Fibroblast of skin of left biceps (primary cell): ENCODE data around the gene NCAN.
A peak's percentile ranks its signal among the peaks of the same experiment; 100 is the strongest.
"Not testable (repeated sequence)": the region's sequence is repeated elsewhere in the genome, so short reads cannot be mapped to it uniquely, and the experiment has no call there.

ENCODE experiments used
- DNase-seq, 2 experiments: peaks; one replicate each; pipeline ENCODE4 v3.0.0-alpha.2; 2013; ENCODE audit warnings: low read depth in 2 of 2

Gene NCAN

DNA sequence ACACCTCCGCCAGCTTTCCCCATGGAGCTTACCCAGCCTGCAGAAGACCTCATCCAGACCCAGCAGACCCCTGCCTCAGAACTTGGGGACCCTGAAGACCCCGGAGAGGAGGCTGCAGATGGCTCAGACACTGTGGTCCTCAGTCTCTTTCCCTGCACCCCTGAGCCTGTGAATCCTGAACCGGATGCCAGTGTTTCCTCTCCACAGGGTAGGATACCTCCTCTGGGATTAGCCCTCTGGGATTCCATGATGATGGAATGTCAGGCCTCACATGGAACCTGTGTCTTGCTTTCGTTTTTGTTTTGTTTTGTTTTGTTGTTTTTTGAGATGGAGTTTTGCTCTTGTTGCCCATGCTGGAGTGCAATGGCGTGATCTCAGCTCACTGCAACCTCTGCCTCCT is 17.8 kb upstream of the NCAN start:
- no peak for DNase-seq

DNA sequence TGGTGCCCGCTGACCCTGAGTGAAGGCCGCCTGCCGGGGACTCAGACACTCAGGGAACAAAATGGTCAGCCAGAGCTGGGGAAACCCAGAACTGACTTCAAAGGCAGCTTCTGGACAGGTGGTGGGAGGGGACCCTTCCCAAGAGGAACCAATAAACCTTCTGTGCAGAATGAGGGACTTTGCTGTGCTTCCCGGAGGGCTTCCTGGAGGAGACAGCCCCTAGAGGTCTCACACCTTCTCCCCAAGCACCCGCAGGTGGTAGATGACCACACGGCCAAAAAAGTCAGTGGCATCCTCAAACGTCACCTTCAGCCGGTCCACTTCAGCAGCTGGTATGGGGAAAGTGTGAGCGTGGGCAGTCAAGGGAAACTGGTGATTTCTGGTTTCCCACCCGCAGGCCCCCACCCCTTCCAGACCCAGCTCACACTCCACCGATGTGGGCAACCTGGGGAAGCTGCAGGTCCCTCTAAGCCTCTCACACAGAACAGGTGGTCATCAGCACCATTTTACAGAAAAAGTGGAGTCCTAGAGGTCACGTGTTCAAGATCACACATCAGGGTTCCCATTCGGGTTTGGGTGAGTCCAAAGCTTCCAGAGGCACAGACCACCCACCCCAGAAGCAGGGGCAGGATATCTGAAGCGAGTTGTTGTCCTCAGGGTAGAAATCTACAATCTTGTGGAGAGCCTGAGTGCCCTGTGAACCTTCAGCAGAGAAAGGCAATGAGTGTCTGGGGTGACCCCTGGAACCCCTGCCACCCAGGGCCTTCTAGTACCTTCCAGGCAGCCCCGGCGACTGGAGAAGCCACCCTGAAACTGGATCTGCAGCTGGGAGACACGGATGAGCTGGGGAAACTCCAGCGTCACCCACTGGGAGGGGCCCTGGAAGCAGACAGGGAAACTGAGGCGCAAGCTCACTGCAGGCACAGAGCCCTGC is 9.8 kb upstream of the NCAN start:
- no peak for DNase-seq

DNA sequence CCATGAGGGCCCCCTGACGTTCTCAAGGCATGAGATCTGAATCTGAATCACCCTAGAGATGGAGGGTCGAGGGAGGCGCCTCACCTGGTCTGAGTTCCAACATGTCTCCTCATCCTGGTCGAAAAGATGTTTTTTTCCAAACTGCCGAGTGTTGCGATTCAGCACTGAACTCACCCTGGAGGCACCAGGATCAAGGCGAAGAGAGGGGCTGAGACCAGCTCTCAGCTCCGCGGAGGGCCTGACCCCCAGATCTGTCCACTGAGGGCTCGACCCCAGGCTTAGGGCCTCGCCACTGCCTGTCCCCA is 9.1 kb upstream of the NCAN start:
- no peak for DNase-seq

DNA sequence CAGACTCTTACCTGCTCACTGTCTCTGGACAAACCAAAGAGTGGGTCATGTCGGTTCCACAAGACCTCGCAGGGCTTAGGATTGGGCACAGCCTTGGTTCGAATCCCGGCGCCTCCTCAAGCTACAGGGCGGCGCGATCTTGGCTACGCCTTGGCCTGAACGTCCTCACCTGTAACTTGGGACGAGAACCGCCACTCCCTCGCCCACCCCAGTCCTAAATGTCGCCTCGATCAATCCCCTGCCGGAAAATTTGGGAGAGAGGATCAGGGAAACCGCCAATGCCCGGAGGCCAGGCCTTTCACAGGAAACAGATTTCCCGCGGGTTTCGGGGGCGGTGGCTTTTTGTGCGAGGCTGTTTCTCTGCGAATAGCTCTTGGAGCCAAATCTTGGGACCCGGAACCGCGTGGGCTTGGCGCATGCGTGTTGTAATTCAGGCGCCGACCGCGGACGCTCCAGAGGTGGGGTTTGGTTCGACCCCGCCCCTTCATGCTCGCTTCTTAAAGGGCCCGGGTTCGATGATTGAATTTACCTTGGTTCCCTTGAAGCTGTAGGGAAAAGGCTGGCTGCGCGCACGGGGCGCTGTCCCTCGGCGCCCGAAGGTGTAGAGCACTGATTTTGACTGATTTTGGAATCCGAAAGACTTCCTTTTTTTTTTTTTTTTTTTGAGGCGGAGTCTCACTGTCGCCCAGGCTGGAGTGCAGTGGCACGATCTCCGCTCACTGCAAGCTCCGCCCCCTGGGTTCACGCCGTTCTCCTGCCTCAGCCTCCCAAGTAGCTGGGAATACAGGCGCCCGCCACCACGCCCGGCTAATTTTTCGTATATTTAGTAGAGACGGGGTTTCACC is 8.5 kb upstream of the NCAN start, which contains the start of gene NR2C2AP:
TSS of gene NR2C2AP (minus strand) at position 403 of the 845 bp plus-strand sequence. CDS start at position 49, 354 bp downstream.
- DNase-seq, result peak; percentile 61 to 67

DNA sequence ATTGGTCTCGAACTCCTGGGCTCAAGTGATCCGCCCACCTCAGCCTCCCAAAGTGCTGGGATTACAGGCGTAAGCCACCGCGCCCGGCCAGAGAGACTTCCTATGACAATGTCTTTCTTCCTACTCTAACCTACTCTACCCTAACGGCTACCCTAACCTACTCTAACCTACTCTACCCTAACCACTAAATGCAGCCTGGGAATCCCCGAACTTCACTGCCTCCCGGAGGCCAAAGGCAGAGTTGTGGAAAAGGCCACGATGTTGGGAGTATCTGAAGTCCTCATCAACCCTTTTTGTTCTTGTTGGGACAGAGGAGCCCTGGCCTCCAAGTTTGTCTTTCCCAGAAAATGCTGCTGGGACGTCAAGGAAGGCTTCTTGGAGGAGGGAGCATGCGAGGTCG is 7.6 kb upstream of the NCAN start:
- DNase-seq, result no peak

DNA sequence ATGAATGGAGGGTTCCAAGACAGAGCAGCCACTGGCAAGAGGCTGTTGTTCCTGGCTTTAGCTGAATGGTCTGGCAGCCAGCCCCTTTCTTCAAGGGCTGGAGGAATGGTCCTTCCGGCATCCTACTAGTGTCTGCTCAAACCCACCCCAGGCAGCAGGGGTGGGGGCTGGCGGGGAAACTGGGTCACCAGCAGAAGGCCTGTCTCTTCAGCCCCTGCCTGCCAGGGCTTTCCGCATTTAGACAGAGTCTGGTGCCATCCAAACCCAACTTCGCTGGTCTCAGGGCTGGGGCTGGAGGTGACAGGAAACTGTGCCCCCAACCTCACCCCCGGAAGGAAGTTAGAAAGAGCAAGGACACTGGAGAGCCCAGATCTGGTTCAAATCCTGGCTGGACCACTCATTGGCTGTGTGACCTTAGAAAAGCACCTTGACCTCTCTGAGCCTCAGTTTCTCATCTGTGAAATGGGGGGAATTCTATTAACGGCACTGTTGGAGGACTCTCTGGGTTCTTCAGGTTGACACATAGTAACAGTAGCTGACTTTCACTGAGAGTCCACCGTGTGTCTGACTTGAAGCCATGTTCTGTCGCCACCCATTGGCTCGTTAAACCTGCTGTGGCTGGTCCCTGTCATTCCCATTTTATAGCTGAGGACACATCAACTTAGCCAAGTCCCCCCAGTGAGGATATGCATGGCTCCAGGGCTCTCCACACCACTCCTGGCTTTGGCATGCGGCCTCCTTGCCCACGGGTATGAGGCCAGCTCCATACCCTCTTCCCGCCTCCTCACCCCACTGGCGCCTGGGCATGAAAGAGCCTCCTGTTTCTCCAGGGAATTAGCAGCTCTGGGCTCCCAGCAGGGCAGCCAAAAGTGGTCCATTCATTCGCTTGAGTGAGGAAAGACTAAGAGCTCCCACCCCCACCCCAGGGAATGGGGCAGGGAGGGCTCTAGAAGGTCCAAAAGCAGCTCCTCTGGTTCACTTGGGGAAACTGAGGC is 6.0 kb upstream of the NCAN start:
- no peak for DNase-seq

DNA sequence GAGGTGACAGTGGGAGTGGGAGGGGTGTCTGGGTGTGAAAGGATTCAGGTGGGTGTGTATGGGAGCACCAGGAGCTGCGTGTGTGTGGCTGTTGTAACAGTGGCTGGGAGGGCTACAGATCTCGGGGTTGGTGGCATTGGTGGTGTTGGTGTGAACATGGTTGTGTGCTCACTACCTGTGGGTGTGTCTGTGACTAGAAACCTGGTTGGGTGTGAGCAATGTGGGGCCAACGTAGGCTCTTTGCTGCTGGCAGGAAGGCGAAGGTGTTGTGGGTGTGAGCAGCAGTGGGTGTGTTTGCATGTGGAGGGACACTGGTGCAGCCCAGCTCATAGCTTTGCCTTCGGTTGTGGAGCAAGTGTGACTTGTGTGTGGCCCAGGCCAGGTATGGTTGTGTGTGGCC is 4.8 kb upstream of the NCAN start:
- DNase-seq, result no peak

DNA sequence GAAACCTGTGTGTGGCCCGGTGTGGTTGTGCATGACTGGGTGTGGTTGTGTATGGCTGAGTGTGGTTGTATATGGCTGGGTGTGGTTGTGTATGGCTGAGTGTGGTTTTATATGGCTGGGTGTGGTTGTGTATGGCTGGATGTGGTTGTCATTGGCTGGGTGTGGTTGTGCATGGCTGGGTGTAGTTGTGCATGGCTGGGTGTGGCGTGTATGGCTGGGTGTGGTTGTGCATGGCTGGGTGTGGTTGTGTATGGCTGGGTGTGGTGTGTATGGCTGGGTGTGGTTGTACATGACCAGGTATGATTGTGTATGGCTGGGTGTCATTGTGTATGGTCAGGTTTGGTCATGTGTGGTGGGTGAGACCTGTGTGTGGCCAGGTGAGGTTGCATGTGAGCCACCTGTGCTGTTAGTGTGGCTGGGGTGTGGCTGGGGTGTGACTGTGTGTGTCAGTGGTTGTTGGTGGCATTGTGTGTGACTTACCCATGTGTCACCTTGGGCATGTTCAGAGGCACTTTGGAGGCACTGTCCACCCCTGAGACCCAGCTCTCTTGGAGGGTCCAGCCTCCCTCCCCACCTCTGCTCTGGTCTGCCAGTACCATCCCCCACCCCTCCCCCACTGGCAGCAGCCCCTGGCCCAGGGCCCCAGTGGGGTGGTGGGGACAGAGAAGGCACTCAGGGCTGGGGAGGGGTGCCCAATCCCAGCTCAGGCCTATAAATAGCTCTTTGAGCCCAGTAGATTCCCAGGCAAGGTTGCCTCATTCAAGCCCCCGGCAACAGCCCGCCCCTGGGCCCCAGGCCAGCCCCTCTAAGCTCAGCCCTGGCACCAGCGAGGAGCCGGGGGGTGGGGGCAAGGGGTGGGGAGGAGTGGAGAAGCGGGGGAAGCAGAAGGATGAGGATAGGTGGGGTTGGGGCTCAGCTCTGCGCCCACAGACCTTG is 3.9 kb upstream of the NCAN start:
- DNase-seq, result no peak

DNA sequence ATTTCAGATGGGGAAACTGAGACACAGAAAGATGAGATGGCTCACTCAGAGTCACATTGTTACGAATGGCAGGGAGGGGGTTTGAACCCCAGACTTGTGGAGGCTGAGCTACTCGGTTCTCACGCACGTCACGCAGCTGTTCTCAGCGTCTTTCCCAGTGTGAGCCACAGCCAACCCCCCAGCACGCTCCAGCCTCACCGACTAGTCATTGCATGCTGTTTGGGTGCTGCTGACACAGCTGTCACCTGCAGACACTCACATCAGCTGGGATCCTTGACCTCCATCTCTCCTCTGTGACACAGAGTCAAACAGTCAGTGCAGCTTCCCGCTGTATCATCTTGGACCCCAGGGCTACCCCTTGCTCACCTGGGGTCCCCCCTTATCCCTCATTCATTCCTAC is 2.4 kb upstream of the NCAN start:
- DNase-seq, result no peak

DNA sequence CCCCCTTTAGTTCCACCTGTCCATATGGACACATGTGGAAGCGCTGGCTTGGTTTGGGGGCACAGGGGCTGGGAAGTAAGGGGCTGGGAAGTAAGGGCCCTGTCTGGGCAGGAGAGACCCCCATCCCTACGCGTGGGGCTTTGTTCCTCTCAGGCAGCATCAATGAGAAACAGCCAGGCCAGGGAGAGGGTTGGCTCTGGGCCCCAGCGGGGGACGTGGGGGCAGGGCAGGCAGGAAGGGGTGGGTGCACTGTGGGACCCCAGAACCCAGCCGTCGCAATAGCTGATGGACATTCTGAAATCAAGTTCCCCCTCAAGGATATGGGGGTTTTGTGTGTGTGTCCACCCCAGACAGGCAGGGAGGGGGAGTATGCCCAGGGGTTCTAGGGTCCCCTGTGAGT is 1.2 kb downstream of the NCAN start:
- no peak for DNase-seq

DNA sequence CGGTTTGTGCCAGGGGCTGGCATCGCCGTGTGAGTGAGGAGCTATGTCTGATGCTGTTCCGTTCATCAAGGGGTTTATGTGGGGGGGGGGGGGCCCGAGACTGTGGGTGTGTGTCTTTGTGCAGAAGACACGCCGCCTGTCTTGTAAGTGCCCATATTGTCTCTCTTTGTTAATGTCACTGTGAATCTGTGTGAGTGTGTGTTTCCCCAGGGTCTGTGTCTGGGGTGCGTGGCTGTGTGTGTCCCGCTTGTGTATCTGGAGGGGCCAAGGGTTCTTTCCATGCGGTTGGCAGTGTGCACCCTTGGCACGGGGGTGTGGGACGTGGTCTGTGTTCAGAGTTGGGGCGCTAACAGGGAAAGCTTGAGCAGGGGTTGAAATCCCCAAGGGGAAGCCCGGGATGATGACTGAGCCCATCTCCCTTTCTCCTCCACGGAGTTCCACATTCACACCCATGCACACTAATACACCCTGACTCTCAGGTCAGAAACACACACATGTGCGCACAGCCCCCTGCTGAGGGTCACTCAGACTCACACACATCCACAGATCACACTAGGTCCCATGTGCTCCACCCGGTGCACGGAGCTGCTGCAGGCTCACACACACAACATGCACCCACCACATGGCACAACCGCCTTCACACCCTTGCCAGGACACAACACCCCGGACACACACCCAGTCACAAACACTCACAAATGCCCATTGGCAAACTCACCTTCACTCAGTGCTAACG is 1.8 kb downstream of the NCAN start:
- no peak for DNase-seq

DNA sequence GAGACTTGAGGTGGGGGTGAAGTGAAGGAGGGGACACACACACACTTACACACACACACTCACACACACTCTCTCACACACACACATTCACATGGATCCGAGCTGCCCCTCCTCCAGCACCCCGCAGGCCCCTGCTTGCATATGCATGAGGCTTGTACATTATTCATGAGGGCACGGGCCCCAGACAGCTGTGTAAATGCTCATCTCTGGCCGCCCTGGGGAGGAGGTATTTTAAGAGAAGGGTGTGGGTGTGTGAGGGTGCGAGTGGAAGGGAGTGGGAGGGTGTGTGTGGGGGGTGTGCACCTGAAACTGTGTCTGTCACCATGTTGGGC is 2.4 kb downstream of the NCAN start:
- no peak for DNase-seq

DNA sequence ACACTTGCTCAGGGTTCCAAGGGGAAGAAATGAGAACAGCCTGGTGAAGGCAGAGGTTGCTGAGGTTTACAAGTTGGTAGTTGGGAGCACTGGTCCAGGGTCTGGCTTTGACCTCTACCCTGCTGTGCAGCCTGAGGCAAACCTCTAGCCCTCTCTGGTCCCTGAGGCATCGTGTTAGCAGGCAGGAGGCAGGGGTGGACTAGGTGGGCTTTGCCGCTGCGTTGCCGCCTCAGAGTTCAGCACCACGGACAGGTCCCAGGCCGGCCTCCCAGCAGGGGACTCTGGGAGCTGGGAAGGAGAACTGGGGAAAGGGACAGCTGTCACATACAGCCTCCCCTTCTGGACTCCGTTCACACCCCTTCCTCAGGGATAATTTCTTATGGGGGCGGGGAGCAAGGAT is 3.1 kb downstream of the NCAN start:
- DNase-seq, result no peak

DNA sequence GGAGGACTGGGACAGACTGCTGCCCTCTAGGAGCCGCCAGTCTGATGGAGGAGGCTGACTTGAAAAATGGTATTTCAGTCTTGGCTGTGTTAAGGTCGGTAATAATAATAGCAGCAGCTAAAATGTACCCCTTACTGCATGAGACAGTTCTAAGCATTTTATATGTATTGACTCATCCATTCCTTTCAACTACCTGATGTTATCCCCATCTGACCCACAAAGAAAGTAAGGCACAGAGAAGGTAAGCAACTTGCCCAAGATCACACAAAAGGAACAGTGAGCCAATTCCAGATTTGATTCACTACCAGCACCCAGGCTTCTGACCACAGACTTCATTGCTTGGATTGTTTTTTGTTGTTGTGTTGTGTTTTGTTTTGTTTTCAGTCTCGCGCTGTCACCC is 4.0 kb downstream of the NCAN start:
- DNase-seq, result no peak

DNA sequence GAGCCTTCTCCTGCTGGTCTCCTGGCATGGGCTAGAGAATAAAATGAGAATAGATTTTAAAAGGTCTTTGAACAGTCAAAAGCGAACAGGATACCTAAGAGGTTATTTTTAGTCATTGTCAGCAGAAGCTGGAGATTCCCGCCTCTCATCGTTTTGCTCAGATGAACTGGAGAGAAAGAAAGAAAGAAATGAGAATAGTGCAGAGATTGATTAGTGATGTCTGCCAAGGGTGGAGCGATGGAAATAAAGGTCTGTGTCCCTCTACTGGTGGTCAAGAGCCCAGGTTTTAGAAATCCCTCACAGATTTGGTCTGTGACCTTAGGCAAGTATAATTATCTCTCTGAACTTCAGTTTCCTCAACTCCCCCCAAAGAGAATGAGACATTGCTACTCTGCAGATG is 5.3 kb downstream of the NCAN start:
- DNase-seq, result no peak

DNA sequence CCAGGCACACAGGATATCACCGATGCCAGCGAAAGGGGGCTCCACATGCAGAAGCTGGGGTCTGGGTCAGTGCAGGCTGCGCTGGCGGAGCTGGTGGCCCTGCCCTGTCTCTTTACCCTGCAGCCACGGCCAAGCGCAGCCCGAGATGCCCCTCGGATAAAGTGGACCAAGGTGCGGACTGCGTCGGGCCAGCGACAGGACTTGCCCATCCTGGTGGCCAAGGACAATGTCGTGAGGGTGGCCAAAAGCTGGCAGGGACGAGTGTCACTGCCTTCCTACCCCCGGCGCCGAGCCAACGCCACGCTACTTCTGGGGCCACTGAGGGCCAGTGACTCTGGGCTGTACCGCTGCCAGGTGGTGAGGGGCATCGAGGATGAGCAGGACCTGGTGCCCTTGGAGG is 7.2 kb downstream of the NCAN start:
- no peak for DNase-seq

DNA sequence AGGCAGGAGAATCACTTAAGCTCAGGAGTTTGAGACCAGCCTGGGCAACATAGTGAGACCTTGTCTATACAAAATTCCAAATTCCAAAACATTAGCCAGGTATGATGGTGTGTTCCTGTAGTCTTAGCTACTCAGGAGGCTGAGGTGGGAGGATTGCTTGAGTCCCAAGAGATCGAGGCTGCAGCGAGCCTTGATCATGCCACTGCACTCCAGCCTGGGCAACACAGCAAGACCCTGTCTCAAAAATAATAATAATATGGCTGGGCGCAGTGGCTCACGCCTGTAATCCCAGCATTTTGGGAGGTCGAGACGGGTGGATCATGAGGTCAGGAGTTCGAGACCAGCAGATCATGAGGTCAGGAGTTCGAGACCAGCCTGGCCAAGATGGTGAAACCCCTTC is 9.2 kb downstream of the NCAN start:
- not testable (repeated sequence) for DNase-seq

DNA sequence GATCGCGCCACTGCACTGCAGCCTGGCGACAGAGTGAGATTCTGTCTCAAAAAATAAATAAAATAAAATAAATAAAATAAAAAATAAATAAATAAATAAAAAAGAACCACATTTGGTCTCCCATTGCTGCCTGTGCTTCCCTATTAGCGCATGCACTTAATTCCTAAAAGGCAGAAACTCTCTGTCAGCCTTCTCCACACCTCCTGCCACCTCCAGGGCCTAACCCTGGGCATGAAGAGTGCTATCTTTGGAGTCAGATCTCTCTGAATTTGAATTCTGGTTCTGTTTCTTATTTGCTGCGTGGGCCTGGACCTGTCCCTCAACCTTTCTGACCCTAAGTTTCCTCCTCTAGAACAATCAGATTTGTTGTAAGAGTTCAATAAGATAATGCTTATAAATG is 11.3 kb downstream of the NCAN start:
- no peak for DNase-seq

DNA sequence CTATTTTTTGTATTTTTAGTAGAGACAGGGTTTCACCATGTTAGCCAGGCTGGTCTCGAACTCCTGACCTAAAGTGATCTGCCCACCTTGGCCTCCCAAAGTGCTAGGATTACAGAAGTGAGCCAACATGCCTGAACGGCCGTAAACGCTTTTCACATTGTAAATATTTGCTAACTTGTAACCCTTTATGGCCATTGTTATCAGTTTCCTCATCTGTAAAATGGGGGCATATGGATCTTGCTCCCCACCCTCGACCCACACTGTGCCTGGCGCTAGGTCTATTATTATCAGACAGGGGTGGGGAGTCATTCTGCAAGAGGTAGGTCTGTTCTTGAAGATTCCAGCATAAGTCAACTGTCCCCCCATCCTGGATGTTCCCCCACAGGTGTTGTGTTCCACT is 11.9 kb downstream of the NCAN start:
- DNase-seq, result no peak
